A673 (cell line): Measurements from ENCODE around the gene TNS3.

ENCODE experiments used
- CTCF ChIP-seq: fragments of 300-800, 200-600 bp; sonication (generic); conservative IDR thresholded peaks from 2 replicates; pipeline ENCODE4 v1.5.1; 2017; ENCODE audit warnings: low read depth, mild to moderate bottlenecking, antibody characterized with exemption, low read length, moderate library complexity, mixed read lengths
- EZH2 ChIP-seq: fragments of 200-600 bp; sonication (generic); IDR thresholded peaks from 2 replicates; pipeline ENCODE4 v1.6.1; 2017; ENCODE audit warnings: borderline replicate concordance, low read depth, mild to moderate bottlenecking, mixed read lengths, antibody characterized with exemption, low read length; ENCODE audit not compliant: poor library complexity, severe bottlenecking

GRCh38 chr7:47514818-47515217 lies 67.1 kb downstream of the TNS3 start:
- TF ChIP-seq CTCF: no peak
- no peak for TF ChIP-seq EZH2
